Astrocyte of the spinal cord (primary cell): ENCODE measurements around the gene PKP4.
A peak's percentile ranks its signal among the peaks of the same experiment; 100 is the strongest.

Source experiments
- DNase-seq: peaks from one replicate; pipeline ENCODE4 v3.0.0; 2011; ENCODE audit warnings: low read depth, low spot score
- H3K4me3 ChIP-seq: 2 replicates; pipeline ENCODE4 v1.5.1; 2011; ENCODE audit warnings: low read depth, mild to moderate bottlenecking, low read length, moderate library complexity
- CTCF ChIP-seq: IDR thresholded peaks from 2 replicates; pipeline ENCODE4 v1.5.1; 2012; ENCODE audit warnings: low read depth, mild to moderate bottlenecking, low read length, inconsistent platforms
- in situ Hi-C: cut with HindIII; loops from 2 replicates; pipeline ENCODE4 v1.10.0; 2017; ENCODE audit warnings: low sequenced_read_pairs

Gene PKP4

GRCh38 chr2:158603205-158603604 lies 146.5 kb downstream of the PKP4 start:
- in situ Hi-C loops, result no loop called here
- H3K4me3 ChIP-seq, result no peak overlapping the region
- TF ChIP-seq CTCF, result no peak
- no peak for DNase-seq

- in situ Hi-C loops, result no loop called here
- no peak for DNase-seq
- no peak for TF ChIP-seq CTCF
- no peak overlapping the region for H3K4me3 ChIP-seq
Measured at GRCh38 chr2:158603986-158604385, 147.2 kb downstream of the PKP4 start.

- peak; percentile 10 for DNase-seq
- TF ChIP-seq CTCF, result no peak
- in situ Hi-C loops, result no loop called here
- no peak overlapping the region for H3K4me3 ChIP-seq
Measured at GRCh38 chr2:158610059-158610458, 153.3 kb downstream of the PKP4 start.

- DNase-seq, result no peak
- TF ChIP-seq CTCF, result no peak
- H3K4me3 ChIP-seq, result no peak overlapping the region
- in situ Hi-C loops, result no loop called here
Measured at GRCh38 chr2:158616480-158617000, 159.8 kb downstream of the PKP4 start.

- DNase-seq, result peak; percentile 11
- no peak overlapping the region for H3K4me3 ChIP-seq
- in situ Hi-C loops, result no loop called here
- no peak for TF ChIP-seq CTCF
Measured at GRCh38 chr2:158618891-158619490, 162.2 kb downstream of the PKP4 start.

- no peak overlapping the region for H3K4me3 ChIP-seq
- DNase-seq, result peak; percentile 60
- TF ChIP-seq CTCF, result no peak
- in situ Hi-C loops, result no loop called here
Measured at GRCh38 chr2:158619496-158619895, 162.7 kb downstream of the PKP4 start.
